Naive thymus-derived CD4-positive, alpha-beta T cell (primary cell): ENCODE results near the gene MROH8. TPM values are rescaled to one million over a fixed set of nuclear protein-coding genes. Genes with fewer than 3 reads are reported as not detected.

Experiments
- ATAC-seq: fragments of 150-1000 bp; cut with Tn5 transposase; 2 replicates; pipeline ENCODE4 v1.10.0; 2021; ENCODE audit warnings: mild to moderate bottlenecking, moderate library complexity
- CTCF ChIA-PET: fragments of 350-600 bp; sonication (Branson Sonifier 250); formaldehyde crosslinking; loops from one replicate; lab custom pipeline; 2021; ENCODE audit warnings: antibody characterized with exemption; lab: Charles Lee
- POLR2A ChIA-PET: fragments of 350-600 bp; sonication (Branson Sonifier 250); formaldehyde crosslinking; loops from one replicate; lab custom pipeline; 2021; ENCODE audit warnings: antibody characterized with exemption, inconsistent platforms; lab: Charles Lee
- DNase-seq, 9 donors: peaks; one replicate each; pipeline versions ENCODE4 v3.0.0 to v3.0.0-alpha.2; 2020 to 2022; ENCODE audit warnings: mixed read lengths in 1 of 9
- H3K27ac ChIP-seq: one replicate; pipeline ENCODE4 v1.7.0; 2013; ENCODE audit warnings: mild to moderate bottlenecking, low read depth, low read length, moderate library complexity
- H3K27me3 ChIP-seq, 2 donors: one replicate each; pipeline ENCODE4 v1.7.0; 2013; ENCODE audit warnings: low read length in 2 of 2, mild to moderate bottlenecking in 2 of 2, moderate library complexity in 2 of 2; ENCODE audit not compliant: control insufficient read depth in 2 of 2, insufficient read depth in 2 of 2
- H3K36me3 ChIP-seq, 3 experiments: 1 replicate in 2 of 3; 2 replicates in 1 of 3; pipeline ENCODE4 v1.7.0; 2013; ENCODE audit warnings: low read length in 3 of 3, mild to moderate bottlenecking in 3 of 3, moderate library complexity in 1 of 3; ENCODE audit not compliant: insufficient read depth in 3 of 3, control insufficient read depth in 2 of 3
- H3K4me1 ChIP-seq, 2 donors: one replicate each; pipeline ENCODE4 v1.7.0; 2013; ENCODE audit warnings: low read length in 2 of 2, mild to moderate bottlenecking in 2 of 2, moderate library complexity in 1 of 2; ENCODE audit not compliant: control insufficient read depth in 2 of 2, insufficient read depth in 2 of 2
- H3K4me3 ChIP-seq: 2 replicates; pipeline ENCODE4 v1.7.0; 2013; ENCODE audit warnings: mild to moderate bottlenecking, low read length
- H3K9me3 ChIP-seq, 3 experiments: 1 replicate in 2 of 3; 2 replicates in 1 of 3; pipeline ENCODE4 v1.7.0; 2013; ENCODE audit warnings: low read length in 3 of 3; ENCODE audit not compliant: control insufficient read depth in 2 of 3
- H3K27ac Mint-ChIP-seq, 9 donors: one replicate each; pipeline ENCODE4 v1.8.0; 2020 to 2022; ENCODE audit warnings: mixed read lengths in 9 of 9, mild to moderate bottlenecking in 8 of 9, moderate library complexity in 5 of 9, inconsistent platforms in 2 of 9
- H3K27me3 Mint-ChIP-seq, 5 donors: one replicate each; pipeline ENCODE4 v1.8.0; 2021 to 2022; ENCODE audit warnings: mixed read lengths in 5 of 5, mild to moderate bottlenecking in 1 of 5
- H3K36me3 Mint-ChIP-seq, 5 donors: one replicate each; pipeline ENCODE4 v1.8.0; 2020 to 2022; ENCODE audit warnings: mixed read lengths in 5 of 5, mild to moderate bottlenecking in 3 of 5, inconsistent platforms in 1 of 5
- H3K4me1 Mint-ChIP-seq, 7 donors: one replicate each; pipeline ENCODE4 v1.8.0; 2020 to 2022; ENCODE audit warnings: mixed read lengths in 7 of 7, mild to moderate bottlenecking in 3 of 7, inconsistent platforms in 1 of 7
- H3K4me3 Mint-ChIP-seq, 10 donors: one replicate each; pipeline ENCODE4 v1.8.0; 2020 to 2022; ENCODE audit warnings: mild to moderate bottlenecking in 10 of 10, mixed read lengths in 10 of 10, moderate library complexity in 6 of 10, inconsistent platforms in 2 of 10
- H3K9me3 Mint-ChIP-seq, 11 donors: one replicate each; pipeline ENCODE4 v1.8.0; 2020 to 2022; ENCODE audit warnings: mixed read lengths in 11 of 11, mild to moderate bottlenecking in 4 of 11, inconsistent platforms in 1 of 11, moderate library complexity in 1 of 11
- intact Hi-C, 2 donors: fragments of 100-400 bp; cut with micrococcal nuclease; formaldehyde crosslinking; loops; one replicate each; pipeline ENCODE4 v1.15.1; 2023
- polyA plus RNA-seq, 2 donors: library from polyadenylated mRNA; unstranded; fragments of 300-500 nt; fragmentation: Illumina TruSeq; gene quantifications; one replicate each; pipeline ENCODE4 v1.2.3, GENCODE V29; 2021
- total RNA-seq, 6 experiments: library from RNA in 5 of 6; stranded (reverse) in 5 of 6; gene quantifications; 1 replicate in 5 of 6; 2 replicates in 1 of 6; pipeline ENCODE4 v1.2.3 and lab custom pipeline; 2021 to 2026

The MROH8 gene
- total and polyA plus RNA-seq, 7 experiments from 2014 or later = 0.59 to 1.9 (median 1.6) TPM

DNA sequence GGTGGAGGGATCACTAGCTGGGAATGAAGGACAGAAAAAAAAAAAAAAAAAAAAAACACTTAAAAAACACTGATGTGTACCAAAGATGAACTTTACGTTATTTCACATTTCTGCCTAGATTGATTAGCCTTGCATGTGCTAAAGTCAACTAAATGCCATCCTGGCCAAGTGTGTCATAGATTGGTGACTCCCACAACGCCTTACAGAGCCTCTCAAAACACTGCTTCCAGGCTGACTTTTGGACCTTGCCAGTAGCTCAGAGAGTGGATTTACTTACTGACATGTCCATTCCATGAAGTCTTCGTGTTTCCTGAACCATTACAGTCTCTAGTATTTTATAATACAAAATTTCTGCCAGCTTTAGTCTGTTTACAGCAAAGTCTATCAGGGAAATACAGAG lies 124.1 kb downstream of the MROH8 start:
- POLR2A ChIA-PET = no interaction called here
- intact Hi-C loops = no loop called here
- no peaks in the 10 kb centered on the region for H3K9me3 ChIP-seq
- H3K27me3 Mint-ChIP-seq = no peaks in the 10 kb centered on the region
- DNase-seq = no peak
- H3K9me3 Mint-ChIP-seq = no peaks in the 10 kb centered on the region
- no peak overlapping the region for H3K4me3 Mint-ChIP-seq
- H3K4me3 ChIP-seq = no peak overlapping the region
- no peaks in the 10 kb centered on the region for H3K27me3 ChIP-seq
- H3K4me1 Mint-ChIP-seq = peaks cover 0 to 18% (median under 1%) of the 10 kb centered on the region in 7 donors
- peak overlapping the region; percentile 32 to 78 (median 54) for H3K27ac Mint-ChIP-seq
- peaks cover 0 to 38% (median 6%) of the 10 kb centered on the region in 3 experiments for H3K36me3 ChIP-seq
- no peaks in the 10 kb centered on the region for H3K4me1 ChIP-seq
- peaks cover 20 to 69% (median 58%) of the 10 kb centered on the region in 5 donors for H3K36me3 Mint-ChIP-seq
- no peak overlapping the region for H3K27ac ChIP-seq
- CTCF ChIA-PET = interaction anchor here (0.7 kb wide), 1 partner anchor 76 kb away, joined by 3 read pairs; no protein-coding TSS in a partner anchor
- no peak for ATAC-seq

DNA sequence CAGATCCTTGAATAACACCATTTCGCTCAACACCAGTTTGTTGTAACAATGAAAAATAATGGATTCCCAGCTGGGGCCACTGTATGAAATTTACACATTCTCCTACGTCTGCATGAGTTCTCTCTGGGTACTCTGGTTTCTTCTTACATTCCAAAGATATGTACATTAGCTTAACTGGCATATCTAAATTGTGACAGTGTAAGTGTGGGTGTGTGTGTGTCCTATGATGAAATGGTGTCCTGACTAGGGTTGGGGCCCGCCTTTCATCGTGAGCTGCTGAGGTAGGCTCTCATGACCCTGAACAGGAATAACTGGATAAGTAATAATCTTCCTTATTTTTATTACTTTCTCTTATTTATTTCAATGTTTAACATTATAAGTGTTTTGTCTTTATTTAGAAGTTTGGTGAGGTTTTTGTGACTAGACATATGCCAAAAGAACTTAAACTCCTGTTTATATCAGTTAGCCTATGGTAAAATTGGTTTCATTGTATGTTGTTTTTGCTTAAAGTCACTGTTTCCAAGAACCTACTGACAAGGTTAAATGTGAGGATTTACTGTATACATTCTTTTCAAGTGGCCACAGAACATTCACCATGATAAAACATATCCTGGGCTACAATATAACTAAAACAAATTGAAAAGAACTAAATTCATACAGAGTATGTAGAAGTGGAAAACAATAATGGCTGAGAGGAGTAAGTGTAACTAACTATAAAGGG lies 126.0 kb downstream of the MROH8 start:
- ATAC-seq (no peak), DNase-seq (no peak)
- Mint-ChIP-seq H3K36me3 (peaks cover 16 to 68% (median 55%) of the 10 kb centered on the region in 5 donors), H3K27me3 (no peaks in the 10 kb centered on the region), H3K27ac (peak overlapping the region in 5 of 9 donors; percentile 21 to 83 (median 73)), H3K9me3 (no peaks in the 10 kb centered on the region), H3K4me3 (no peak overlapping the region), H3K4me1 (peaks cover 0 to 15% (median 3%) of the 10 kb centered on the region in 7 donors)
- Histone ChIP-seq H3K9me3 (no peaks in the 10 kb centered on the region), H3K27me3 (no peaks in the 10 kb centered on the region), H3K36me3 (peaks cover 0 to 26% (median 6%) of the 10 kb centered on the region in 3 experiments), H3K4me1 (no peaks in the 10 kb centered on the region), H3K27ac (no peak overlapping the region), H3K4me3 (no peak overlapping the region)
- intact Hi-C loops = no loop called here
- ChIA-PET POLR2A (no interaction called here), CTCF (interaction anchor here (0.6 kb wide), 1 partner anchor 60 kb away, joined by 3 read pairs; no protein-coding TSS in a partner anchor)

Other genes starting within 250 kb of the MROH8 start
- 100 to 1,000 TPM; 271 to 393 (median 338) TPM for gene SAMHD1, start 227.8 kb downstream of the MROH8 start, total RNA-seq
- 100 to 1,000 TPM; 231 to 258 TPM for gene SAMHD1, start 227.8 kb downstream of the MROH8 start, polyA plus RNA-seq
- 10 to 100 TPM; 27.4 to 51.2 (median 30.6) TPM for gene RBL1, start 83.6 kb downstream of the MROH8 start, total RNA-seq
- 10 to 100 TPM in 1 of 2 donors, 1 to 10 TPM in 1; 10.0 to 13.0 TPM for gene RBL1, start 83.6 kb downstream of the MROH8 start, polyA plus RNA-seq
- gene RPN2, start 218 bp downstream of the MROH8 start, total RNA-seq = 100 to 1,000 TPM in 4 of 5 experiments, 10 to 100 TPM in 1; 88.7 to 222 (median 108) TPM
- 100 to 1,000 TPM; 241 to 281 TPM for gene RPN2, start 218 bp downstream of the MROH8 start, polyA plus RNA-seq
- not detected for gene GHRH, start 82.3 kb upstream of the MROH8 start, total RNA-seq
- not detected for gene GHRH, start 82.3 kb upstream of the MROH8 start, polyA plus RNA-seq
- gene MANBAL, start 110.1 kb upstream of the MROH8 start, total RNA-seq = 10 to 100 TPM in 3 of 5 experiments, 1 to 10 TPM in 2; 4.2 to 12.3 (median 11.5) TPM
- 10 to 100 TPM; 21.2 to 28.4 TPM for gene MANBAL, start 110.1 kb upstream of the MROH8 start, polyA plus RNA-seq
- gene SRC, start 166.6 kb upstream of the MROH8 start, total RNA-seq = 10 to 100 TPM in 1 of 5 experiments, 1 to 10 TPM in 4; 2.8 to 26.6 (median 4.4) TPM
- under 1 TPM; 0.63 to 0.82 TPM for gene SRC, start 166.6 kb upstream of the MROH8 start, polyA plus RNA-seq